Measurements from ENCODE around the gene TTC33. TPM values are rescaled to one million over a fixed set of nuclear protein-coding genes. Genes with fewer than 3 reads are reported as not detected.

TTC33 gene
- total RNA-seq, 1 experiment from 2014 or later, result 12.6 TPM

DNA sequence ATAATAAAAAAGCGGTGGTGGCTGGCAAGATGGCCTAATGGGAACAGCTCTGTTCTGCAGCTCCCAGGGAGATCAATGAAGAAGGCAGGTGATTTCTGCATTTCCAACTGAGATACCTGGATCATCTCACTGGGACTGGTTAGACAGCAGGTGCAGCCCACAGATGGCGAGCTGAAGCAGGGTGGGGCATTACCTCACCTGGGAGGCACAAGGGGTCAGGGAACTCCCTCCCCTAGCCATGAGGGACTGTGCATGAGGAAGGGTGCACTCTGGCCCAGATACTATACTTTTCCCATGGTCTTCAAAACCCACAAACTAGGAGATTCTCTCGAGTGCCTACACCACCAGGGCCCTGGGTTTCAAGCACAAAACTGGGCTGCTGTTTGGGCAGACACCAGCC is 121.6 kb downstream of the TTC33 start:
- TF ChIP-seq TCF7L2 (IDR thresholded peaks at IDR 0.05; ENCODE audit: low read depth, low read length) (no peak), SIN3A (IDR thresholded peaks at IDR 0.05; ENCODE audit: borderline replicate concordance, insufficient read depth, low read depth, low read length) (no peak), POLR2AphosphoS5 (IDR thresholded peaks at IDR 0.05; ENCODE audit: low read depth, low read length) (no peak), CTCF (IDR thresholded peaks at IDR 0.05) (no peak)
- TF ChIP-seq, protein P1, sequence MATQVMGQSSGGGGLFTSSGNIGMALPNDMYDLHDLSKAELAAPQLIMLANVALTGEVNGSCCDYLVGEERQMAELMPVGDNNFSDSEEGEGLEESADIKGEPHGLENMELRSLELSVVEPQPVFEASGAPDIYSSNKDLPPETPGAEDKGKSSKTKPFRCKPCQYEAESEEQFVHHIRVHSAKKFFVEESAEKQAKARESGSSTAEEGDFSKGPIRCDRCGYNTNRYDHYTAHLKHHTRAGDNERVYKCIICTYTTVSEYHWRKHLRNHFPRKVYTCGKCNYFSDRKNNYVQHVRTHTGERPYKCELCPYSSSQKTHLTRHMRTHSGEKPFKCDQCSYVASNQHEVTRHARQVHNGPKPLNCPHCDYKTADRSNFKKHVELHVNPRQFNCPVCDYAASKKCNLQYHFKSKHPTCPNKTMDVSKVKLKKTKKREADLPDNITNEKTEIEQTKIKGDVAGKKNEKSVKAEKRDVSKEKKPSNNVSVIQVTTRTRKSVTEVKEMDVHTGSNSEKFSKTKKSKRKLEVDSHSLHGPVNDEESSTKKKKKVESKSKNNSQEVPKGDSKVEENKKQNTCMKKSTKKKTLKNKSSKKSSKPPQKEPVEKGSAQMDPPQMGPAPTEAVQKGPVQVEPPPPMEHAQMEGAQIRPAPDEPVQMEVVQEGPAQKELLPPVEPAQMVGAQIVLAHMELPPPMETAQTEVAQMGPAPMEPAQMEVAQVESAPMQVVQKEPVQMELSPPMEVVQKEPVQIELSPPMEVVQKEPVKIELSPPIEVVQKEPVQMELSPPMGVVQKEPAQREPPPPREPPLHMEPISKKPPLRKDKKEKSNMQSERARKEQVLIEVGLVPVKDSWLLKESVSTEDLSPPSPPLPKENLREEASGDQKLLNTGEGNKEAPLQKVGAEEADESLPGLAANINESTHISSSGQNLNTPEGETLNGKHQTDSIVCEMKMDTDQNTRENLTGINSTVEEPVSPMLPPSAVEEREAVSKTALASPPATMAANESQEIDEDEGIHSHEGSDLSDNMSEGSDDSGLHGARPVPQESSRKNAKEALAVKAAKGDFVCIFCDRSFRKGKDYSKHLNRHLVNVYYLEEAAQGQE (IDR thresholded peaks at IDR 0.05; ENCODE audit: insufficient read depth in 1 of 2, low read depth in 2 of 2, low read length in 1 of 2), result no peak
- in situ Hi-C loops (cut with HindIII; ENCODE audit: low pct_unique_long_range_greater_than_20kb, low sequenced_read_pairs) (no loop called here), intact Hi-C loops (cut with micrococcal nuclease; ENCODE audit: unreplicated experiment) (no loop called here)
- no peaks in the 10 kb centered on the region for H3K27me3 ChIP-seq (ENCODE audit: control insufficient read depth, insufficient read depth, low read length)
- ChIA-PET POLR2A (no interaction called here), CTCF (no interaction called here)
- no peak overlapping the region for H3K4me3 ChIP-seq (ENCODE audit: low read depth in 2 of 2, low read length in 2 of 2)
- DNase-seq (ENCODE audit: low read depth, low spot score) (no peak), ATAC-seq (no peak)
- H3K4me1 ChIP-seq (ENCODE audit: control insufficient read depth, insufficient read depth, low read length), result no peaks in the 10 kb centered on the region
- H3K36me3 ChIP-seq (ENCODE audit: control insufficient read depth, insufficient read depth, low read length), result no peaks in the 10 kb centered on the region
- no TSS peak for BruUV-seq (replicated peaks)
- H3K9me3 ChIP-seq (ENCODE audit: control insufficient read depth, insufficient read depth, low read depth, low read length), result no peaks in the 10 kb centered on the region
- H3K27ac ChIP-seq (ENCODE audit: low read length), result no peak overlapping the region

DNA sequence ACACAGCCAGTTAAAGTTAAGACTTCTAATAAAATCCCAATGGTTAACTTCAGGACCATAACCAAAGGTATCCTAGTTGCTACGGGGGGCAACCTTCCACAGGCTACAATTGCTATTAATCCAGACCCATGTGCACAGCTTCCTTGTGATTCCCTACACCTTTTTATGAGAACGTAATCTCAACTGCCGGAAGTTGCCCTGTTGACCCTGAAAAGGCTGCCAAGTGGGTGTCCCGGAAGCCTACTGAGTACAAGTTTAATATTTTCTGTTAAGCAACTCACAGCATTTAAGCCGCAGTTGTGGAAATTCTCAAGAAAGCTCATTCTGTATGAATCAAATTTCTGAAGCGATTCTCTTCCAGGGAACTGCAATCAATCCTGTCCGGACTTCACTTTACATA is 124.5 kb downstream of the TTC33 start:
- H3K4me3 ChIP-seq (ENCODE audit: low read depth in 2 of 2, low read length in 2 of 2), result no peak overlapping the region
- intact Hi-C loops (cut with micrococcal nuclease; ENCODE audit: unreplicated experiment), result no loop called here
- no peak overlapping the region for H3K27ac ChIP-seq (ENCODE audit: low read length)
- no peak for ATAC-seq
- in situ Hi-C loops (cut with HindIII; ENCODE audit: low pct_unique_long_range_greater_than_20kb, low sequenced_read_pairs), result no loop called here
- POLR2A ChIA-PET, result interaction anchor here (0.9 kb wide), 1 partner anchor 63 kb away, joined by 3 read pairs; no protein-coding TSS in a partner anchor
- H3K36me3 ChIP-seq (ENCODE audit: control insufficient read depth, insufficient read depth, low read length), result no peaks in the 10 kb centered on the region
- TF ChIP-seq SIN3A (IDR thresholded peaks at IDR 0.05; ENCODE audit: borderline replicate concordance, insufficient read depth, low read depth, low read length) (no peak), CTCF (IDR thresholded peaks at IDR 0.05) (no peak), POLR2AphosphoS5 (IDR thresholded peaks at IDR 0.05; ENCODE audit: low read depth, low read length) (no peak), TCF7L2 (IDR thresholded peaks at IDR 0.05; ENCODE audit: low read depth, low read length) (no peak)
- TF ChIP-seq, protein P1 (IDR thresholded peaks at IDR 0.05; ENCODE audit: insufficient read depth in 1 of 2, low read depth in 2 of 2, low read length in 1 of 2), result no peak
- no peaks in the 10 kb centered on the region for H3K27me3 ChIP-seq (ENCODE audit: control insufficient read depth, insufficient read depth, low read length)
- BruUV-seq (replicated peaks), result no TSS peak
- CTCF ChIA-PET, result no interaction called here
- no peaks in the 10 kb centered on the region for H3K9me3 ChIP-seq (ENCODE audit: control insufficient read depth, insufficient read depth, low read depth, low read length)
- no peak for DNase-seq (ENCODE audit: low read depth, low spot score)
- no peaks in the 10 kb centered on the region for H3K4me1 ChIP-seq (ENCODE audit: control insufficient read depth, insufficient read depth, low read length)
